ENCODE data around the gene NSD2.
"Not testable (repeated sequence)": the region's sequence is repeated elsewhere in the genome, so short reads cannot be mapped to it uniquely, and the experiment has no call there.

NSD2 gene

DNA sequence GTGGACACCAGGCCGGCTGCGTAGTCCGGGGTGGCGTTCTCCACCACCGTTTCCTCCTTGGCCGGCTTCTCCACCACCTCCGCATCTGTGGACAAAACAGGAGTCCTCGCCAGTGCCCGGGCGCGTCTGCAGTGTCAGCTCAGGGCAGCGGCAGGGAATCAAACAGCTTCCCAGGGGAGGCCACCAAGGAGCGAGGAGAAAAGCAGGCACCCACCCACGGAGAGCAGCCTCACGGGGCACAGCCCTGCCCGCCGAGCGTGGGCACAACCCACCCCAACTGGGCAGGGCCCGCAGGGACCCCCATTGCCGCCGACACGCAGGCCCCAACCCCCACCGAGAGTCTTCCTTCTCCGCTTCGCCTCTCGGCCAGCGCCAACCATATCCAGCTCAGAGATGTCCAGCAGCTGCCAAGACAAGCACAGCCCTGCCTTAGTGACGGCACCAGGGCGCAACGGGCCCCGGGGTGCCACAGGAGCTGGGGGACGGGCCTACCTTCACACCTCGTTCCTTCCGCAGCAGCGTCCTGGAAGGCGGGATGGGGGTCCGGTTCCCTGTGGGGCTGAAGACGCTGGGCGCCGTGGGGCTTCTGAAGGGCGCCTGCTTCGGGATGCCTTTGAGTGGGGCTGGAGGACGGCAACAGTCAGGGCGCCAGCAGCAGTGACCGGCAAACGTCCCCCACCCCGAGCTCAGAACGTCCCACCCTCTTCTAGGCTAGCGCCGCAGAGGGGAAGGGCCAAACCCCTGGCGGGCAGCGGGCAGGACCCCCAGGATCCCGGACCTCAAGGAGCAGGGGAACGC, 114.8 kb downstream of the NSD2 start:
- DNase-seq = no peak

DNA sequence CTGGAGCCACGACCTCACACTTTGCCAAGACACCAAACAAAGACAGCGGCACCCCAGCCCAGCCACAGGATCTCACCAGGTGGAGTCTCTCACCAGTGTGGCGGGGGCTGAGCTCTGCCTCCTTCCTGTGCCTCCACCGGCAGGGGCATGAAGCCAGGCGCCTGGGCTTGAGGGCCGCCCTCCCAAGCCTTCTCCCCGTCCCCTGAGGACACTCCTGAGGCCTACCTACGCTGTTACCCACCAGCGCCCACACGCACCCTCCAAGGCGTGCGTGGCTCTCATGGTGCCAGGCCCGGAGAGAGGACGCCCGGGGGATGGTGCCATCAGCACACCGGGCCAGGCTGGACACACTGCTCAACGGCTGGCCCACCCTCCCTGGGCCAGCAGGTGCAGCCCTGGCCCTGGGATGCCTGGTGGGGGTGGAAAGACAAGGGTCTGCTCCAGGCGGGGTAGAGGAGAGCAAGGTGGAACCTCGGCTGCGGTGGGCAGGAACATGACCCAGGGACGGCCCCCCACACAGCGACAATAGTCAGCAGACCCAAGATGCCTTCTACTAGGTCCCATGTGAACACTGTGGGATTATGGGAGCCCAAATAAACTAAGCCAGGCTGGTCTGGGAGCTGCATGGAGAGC, 115.5 kb downstream of the NSD2 start:
- DNase-seq = no peak

DNA sequence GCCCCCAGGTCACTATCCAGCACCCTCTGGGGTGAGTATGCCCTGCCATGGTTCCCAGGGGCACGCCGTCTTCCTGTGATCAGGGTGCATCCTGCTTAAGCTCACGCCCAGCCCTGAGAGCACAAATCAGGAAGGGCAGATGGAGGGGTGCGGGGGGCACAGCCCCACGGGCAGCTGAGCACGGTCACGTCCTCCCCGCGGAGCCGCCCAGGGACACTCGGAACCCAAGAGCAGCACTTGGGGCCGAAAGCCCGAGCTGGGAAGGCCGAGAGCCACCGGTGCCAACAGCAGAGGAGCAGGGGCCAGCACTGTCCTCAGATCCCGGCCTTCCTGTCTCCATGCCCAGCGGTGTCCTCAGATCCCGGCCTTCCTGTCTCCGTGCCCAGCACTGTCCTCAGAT, 116.1 kb downstream of the NSD2 start:
- DNase-seq = no peak

DNA sequence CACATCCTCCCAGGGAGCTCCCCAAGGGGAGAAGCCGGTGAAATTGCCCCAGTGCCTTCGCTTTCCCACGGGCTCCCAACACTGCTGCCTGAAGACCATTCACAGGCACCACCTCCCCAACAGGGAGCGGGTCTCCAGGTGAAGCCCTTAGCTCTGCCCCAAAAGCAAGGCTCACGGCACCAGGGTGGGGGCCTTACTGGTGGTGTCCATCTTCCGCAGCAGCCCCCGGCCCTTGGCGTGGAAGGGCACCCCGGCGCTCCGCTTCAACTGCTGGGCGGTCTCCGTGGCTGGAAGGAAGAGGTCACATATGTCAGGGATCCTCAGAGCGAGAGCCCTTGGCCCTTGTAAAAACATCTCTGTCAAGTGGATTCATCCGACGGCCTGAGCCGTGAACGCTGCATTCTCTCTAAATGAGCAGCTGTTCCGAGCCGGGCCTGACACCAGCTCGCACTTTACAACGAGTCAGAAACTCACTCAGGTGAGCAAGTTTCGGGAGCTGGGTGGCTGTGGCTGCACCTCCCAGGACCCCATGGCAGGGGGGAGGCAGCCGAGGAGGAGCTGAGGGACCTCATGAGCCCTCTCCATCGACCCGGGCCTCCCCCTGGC, 116.6 kb downstream of the NSD2 start:
- no peak for DNase-seq

DNA sequence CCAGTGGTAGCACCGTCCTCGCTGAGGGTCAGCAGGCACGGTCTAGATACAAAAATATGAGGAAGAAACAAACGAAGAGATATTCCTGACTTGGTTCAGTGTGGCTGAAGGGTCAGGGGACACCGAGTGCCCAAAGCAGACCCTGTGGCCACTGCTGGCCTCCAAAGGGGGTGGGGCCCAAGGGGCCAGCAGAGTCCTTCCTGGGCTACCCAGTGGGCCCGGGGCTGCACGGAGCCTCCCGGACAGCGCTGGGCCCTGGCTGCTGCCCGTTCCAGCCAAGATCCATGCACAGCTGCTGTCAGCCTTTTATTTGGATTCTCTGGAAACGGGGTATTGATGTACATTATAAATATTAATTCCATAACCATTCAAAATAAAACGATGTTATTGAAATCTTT, 117.1 kb downstream of the NSD2 start:
- no peak for DNase-seq

DNA sequence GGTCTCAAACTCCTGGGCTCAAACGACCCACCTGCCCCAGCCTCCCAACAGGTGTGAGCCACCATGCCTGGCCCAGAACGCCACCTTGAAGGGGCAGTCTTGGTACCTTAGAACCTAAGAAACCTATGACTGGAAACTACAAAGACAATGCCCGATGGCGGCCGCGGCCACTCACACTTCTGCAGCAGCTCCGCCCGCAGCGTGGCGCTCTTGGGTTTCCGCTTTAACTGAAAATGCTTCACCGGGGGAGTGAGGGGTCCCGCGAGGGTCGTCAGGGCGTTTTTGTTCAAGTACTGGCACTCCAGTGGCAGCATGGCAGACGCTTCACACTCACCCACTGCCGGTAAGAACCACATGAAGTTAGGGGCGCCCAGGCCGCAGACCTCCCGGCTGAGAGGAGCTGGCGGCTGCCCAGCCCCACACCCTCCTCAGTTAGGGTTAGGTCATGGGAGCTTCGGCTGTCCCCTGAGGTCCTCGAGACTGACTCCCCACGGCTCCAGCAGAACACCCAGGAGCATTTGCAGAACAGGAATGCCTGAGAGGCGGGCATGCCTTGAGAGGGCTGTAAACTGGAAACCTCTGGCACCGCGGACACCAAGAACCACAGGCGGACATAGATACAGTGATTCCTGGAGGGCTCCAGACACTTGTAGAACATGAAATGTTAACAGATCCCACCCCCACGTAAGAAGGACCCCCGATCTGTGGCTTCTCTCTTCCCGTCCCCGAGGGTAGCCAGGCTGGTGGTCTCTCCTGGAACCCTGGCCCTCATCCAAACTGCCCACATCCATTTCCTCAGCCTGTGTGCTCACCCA, 118.5 kb downstream of the NSD2 start:
- no peak for DNase-seq

DNA sequence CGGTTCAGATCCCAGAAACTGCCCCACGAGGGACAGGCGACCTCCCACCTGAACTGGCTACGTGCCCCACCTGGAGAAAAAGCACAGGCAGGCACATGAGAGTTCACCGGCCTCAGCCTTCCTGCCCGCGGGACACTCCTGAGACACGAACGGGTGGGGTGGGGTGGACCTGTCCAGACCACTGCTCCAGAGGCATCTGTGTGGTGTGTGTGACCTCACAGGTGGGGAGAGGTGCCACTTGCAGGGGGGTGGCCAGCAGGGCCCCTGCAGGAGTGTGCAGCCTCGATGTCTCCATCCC, 119.1 kb downstream of the NSD2 start:
- no peak for DNase-seq

DNA sequence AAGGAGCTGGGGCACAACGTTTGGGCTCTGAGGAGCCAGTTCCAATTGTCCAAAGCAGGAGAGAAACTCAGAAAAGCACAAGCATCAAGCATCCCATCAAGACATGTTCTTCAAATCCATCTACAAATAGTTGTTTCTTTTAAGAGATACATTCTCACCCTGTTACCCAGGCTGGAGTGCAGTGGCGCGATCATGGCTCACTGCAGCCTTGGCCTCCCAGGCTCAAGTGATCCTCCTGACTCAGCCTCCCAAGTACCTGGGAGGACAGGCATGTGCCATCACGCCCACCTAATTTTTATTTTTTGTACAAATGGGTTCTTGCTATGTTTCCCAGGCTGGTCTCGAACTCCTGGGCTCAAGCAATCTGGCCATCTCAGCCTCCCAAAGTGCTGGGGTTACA, 119.5 kb downstream of the NSD2 start:
- DNase-seq = no peak

DNA sequence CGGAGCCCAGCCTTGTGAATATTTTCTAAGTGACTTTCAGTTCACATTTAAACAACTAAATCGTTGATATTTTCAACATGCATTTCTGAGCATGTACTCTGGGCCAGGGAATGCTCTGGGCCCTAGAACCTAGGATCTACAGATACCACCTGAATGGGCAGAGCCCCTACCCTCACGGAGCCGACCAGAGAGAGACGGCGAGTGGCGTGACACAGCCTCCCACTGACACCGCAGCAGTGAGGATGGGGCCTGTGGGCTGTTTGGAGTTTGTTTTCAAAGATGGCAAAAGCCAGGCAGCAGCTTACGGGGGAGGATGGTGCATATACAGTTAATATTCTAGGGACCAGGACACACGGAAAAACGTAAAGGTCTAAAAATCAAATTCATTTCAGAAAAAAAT, 119.9 kb downstream of the NSD2 start:
- DNase-seq = no peak

DNA sequence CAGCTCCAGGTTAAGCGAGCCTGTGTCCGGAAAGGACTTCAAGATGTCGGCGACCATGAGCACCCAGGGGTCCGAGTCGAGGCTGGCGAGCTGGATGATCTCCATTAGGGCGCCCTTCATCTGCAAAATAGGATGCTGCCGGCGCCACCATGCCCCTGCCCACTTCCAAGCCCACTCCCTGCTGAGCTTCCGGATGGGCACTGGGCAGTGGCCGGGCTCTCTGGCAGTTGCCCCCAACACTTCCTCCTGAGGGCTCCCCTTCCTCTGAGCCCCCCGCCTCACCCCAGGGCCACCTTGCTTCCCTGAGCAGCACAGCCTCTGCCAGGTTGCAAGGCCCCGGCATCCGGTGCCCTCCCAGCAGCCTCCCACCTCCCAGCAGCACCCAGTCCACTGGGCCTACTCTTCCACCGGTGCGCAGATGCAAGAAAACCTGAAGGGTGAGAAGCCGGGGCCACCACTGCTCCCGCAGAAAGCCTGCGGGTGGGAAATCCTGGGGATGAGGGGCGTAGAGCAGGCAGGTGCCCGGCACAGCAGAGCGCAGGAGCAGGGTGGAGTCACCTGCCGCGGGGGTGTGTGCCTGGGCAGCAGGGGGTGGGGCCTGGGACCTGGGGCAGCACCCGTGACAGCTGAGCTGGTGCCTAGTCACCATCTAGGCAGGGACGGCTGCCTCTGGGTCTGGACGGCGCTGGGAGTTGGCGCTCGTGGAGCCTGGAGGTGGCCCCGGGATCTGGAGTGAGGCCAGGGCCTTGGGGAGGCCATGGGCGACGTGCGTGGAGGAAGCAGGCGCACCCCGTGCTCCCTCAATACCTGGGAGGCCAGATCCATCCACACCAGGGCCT, 120.6 kb downstream of the NSD2 start:
- no peak for DNase-seq

DNA sequence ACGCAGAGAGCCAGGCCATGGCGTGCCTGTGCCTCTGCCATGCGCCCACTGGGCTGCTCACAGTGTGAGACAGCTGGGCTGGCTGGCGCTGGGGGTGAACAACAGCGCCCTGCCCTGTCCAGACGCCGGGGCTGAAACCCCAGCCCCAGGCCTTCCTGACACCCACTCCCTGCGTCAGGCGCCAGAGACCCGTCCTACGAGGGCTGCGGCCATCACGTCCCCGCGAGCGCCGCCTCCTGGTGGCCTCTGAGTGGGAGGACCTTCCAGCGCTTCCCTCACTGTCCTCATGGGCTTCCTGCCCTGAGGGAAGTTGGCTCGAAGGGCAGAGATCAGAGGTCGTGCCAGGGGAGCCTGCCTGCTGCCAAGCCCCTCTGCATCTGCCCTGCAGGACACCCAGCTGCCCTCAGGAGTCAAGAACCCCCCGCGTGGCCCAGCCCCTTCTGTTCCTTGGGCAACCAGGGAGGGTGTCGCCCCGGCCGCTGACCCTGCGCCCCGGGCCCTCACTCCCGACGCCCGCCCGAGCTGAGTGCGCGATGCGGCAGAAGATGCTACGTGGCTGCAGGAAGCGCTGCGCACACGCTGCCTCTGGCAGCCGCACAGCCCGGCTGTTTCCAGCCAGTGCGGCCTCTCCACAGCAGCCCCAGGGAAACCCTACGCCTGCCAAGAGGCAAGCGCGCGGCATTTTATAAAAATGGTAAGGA, 121.4 kb downstream of the NSD2 start:
- DNase-seq = no peak

DNA sequence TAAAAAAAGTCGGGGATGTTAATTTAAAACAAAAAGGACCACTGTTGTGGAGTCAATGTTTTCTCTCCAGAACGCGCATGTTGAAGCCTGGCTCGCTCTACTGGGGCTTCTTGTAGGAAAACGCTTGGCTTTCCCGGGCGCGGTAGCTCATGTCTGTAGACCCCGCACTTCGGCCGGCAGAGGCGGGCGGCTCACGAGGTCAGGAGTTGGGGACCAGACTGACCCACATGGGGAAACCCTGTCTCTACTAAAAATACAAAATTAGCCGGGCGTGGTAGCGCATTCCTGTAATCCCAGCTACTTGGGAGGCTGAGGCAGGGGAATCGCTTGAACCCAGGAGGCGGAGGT, 122.0 kb downstream of the NSD2 start:
- DNase-seq = no peak

DNA sequence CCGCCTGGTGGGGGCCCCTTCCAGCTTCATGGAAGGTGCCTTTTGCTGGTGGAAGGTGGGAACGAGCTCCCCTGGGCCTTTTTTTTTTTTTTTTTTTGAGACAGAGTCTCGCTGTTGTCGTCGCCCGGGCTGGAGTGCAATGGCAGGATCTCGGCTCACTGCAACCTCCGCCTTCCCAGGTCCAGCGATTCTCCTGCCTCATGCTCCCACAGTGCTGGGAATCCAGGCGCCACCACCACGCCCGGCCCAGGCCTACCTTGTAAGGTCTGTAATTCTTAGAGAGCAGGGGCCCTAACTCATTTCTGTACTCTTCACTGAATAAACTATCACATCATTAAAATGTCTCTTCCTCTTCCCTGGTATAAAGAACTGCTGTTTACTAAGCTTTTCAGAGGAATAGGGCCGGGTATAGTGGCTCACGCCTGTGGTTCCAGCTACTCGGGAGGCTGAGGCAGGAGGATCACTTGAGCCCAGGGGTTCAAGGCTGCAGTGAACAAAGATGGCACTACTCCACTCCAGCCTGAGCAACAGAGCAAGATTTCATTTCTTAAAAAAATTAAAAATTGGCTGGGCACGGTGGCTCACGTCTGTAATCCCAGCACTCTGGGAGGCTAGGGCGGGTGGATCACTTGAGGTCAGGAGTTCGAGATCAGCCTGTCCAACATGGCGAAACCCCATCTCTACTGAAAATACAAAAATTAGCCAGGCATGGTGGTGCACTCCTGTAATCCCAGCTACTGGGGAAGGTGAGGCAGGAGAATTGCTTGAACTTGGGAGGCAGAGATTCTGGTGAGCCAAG, 122.7 kb downstream of the NSD2 start:
- DNase-seq = not testable (repeated sequence)

DNA sequence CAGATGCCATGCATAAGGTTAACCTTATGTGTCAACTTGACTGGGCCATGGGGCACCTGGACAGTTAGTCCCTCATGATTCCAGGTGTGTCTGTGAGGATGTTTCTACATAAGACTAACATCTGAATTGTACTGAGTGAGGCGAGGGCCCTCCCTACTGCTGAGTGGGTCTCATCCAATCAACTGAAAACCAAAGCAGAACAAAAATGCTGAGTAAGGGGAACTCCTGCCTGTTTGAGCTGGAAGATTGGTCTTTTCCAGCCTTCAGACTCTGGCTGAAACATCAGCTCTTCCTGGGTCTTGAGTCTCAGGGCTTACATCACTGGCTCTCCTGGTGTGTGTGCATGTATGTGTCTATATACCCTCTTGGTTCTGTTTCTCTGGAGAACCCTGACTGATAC, 123.7 kb downstream of the NSD2 start:
- no peak for DNase-seq

DNA sequence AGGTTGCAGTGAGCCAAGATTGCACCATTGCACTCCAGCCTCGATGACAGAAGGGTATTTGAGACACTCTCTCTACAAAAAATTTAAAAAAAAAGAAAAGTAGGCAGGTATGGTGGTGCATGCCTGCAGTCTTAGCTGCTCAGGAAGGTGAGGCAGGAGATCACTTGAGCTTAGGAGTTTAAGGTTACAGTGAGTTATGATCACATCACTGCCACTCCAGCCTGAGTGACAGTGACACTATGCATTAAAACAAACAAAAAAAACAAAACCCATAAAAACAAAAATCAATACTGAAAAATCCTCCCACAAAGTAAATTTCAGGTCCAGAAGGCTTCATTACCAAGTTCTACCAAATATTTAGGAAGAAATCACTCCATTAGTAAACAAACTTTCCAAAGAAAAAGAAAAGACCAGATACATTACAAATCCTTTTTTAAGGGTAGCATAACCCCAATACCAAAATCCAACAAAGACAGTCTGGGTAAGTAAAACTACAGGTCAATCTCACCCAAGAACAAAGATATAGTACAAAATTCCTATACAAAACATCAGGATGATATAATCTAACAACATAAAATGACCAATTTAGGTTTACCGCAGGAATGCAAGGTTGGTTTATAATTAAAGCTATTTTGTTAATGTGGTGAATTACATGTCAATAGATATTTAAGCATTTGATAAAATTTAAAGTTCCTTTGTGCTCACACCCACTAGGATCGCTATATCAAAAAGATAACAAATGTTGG, 125.8 kb downstream of the NSD2 start:
- DNase-seq = no peak

DNA sequence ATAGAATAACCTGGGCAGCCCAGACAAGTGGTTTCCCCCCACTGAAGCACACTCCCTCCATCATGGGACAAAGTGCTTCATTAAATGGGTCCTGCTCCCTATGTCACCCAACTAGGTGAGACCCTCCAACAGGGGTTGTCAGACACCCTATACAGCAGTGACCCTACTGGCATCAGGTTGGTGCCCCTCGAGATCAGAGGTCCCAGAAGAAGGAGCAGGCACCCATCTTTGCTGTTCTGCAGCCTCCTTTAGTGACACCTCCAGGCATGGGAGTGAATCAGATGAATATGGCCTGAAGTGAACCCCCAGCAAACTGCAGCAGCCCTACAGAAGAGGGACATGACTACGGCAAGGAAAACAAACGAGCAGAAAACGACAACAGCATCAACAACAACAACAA, 126.5 kb downstream of the NSD2 start:
- no peak for DNase-seq

DNA sequence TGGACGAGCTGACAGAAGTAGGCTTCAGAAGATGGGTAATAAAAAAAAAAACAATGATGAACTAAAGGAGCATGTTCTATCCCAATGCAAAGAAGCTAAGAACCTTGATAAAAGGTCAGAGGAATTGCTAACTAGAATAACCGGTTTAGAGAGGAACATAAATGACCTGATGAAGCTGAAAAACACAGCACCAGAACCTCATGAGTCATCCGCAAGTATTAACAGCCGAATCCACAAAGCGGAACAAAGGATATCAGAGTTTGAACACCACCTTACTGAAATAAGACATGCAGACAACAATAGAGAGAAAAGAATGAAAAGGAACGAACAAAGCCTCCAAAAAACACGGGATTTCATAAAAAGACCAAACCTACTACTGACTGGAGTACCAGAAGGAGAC, 127.1 kb downstream of the NSD2 start:
- DNase-seq = no peak

DNA sequence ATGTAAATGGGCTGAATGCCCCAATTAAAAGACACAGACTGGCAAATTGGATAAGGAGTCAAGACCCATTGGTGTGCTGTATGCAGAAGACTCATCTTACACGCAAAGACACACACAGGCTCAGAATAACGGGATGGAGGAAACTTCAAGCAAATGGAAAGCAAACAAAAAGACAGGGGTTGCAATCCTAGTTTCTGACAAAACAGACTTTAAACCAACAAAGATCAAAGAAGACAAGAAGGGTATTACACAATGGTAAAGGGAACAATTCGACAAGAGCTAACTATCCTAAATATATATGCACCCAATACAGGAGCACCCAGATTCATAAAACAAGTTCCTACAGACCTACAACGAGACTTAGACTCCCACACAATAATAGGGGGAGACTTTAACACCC, 128.1 kb downstream of the NSD2 start:
- not testable (repeated sequence) for DNase-seq

DNA sequence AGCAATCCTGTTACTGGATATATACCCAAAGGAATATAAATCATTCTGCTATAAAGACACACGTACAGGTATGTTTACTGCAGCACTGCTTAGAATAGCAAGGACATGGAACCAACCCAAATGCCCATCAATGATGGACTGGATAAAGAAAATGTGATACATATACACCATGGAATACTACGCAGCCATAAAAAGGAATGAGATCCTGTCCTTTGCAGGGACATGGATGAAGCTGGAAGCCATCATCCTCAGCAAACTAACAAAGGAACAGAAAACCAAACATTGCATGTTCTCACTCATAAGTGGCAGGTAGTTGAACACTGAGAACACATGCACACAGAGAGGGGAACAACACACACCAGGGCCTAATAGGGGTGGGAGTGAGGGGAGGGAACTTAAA, 132.2 kb downstream of the NSD2 start:
- DNase-seq = not testable (repeated sequence)

DNA sequence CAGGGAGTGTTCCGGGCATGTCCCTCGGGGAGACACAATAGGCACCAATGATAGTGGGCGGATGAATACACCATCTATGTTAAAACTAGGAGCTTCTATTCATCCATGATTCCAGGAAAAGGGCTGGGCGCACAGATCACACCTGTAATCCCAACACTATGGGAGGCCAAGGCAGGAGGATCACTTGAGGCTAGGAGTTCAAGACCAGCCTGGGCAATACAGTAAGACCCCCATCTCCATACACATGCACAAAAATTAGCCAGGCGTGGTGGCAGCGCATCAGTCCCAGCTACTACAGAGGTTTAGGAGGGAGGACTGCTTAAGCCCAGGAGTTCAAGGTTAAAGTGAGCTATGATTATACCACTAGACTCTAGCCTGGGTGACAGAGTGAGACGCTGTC, 135.2 kb downstream of the NSD2 start:
- no peak for DNase-seq

Data from right kidney (tissue), 1 donor.